GM21737 (cell line): Measurements from ENCODE around the gene TBC1D2B.

ENCODE experiments used
- ATAC-seq: cut with Tn5 transposase; IDR thresholded peaks from one replicate; pipeline ENCODE4 v1.9.1; 2021; ENCODE audit warnings: mild to moderate bottlenecking, moderate library complexity; ENCODE audit not compliant: unreplicated experiment

Gene TBC1D2B

GRCh38 chr15:78098131-78098755 is 20.7 kb upstream of the TBC1D2B start:
- ATAC-seq, result no peak

- ATAC-seq, result no peak
Measured at GRCh38 chr15:78097667-78098066, 20.2 kb upstream of the TBC1D2B start.

GRCh38 chr15:78093242-78094020 is 15.9 kb upstream of the TBC1D2B start:
- ATAC-seq, result no peak

GRCh38 chr15:78092261-78093041 is 14.9 kb upstream of the TBC1D2B start, which contains the start of gene SH2D7:
Gene SH2D7 (plus strand): TSS chr15:78092561. CDS start chr15:78092585, 24 bp downstream.
- no peak for ATAC-seq

- ATAC-seq, result no peak
Measured at GRCh38 chr15:78090422-78091063, 13.0 kb upstream of the TBC1D2B start.

DNA sequence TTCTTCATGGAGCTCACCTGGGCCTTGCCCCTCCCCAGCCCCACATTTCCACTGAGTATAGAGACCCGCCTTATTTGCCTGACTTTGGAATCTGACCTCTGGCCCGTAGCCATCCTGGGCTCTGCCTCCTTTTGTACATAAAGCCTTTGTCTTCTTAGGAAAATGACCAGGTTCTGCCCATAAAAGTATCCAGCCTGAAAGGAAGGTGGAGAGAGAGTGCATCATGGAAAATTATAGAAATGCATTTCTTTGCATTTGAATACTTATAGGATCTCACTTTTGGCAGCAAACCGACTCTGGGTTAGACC is 11.2 kb upstream of the TBC1D2B start:
- no peak for ATAC-seq

DNA sequence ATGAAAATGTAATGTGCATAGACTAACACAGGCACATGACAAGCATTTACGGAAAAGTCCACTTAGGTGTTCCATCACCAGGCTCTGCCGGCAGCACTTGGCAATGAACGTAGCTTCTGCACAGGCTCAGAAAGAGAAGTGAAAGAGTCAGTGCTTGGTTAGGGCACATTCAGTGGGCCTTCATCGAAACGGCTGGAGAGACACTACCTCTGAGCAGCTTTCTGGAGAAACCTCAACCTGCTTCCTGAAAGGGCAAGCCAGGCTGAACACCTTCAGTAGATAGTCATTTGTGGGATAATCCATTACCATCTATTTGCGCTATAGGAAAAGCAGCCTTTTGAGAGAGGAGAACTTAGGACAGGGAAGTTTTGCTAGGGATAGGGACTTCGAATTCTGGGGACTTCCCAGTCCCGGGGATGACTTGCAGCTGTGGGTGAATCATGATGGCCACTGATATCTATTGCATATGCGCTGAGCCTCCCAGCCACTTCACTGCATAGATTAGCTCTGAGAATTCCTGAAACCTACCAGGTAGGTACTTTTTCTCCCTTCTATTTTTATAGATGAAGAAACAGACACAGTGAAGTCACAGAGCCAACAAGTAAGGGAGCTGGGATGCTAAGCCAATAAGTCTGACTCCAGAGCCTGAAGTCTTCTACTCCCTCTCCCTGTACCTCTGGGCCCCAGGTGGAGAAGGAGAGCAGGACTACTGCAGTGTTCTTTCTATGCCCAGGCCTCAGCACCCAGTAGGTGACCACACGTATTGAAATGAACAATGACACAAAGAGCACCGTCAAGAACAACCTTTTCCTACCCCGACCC is 10.7 kb upstream of the TBC1D2B start:
- ATAC-seq, result no peak

DNA sequence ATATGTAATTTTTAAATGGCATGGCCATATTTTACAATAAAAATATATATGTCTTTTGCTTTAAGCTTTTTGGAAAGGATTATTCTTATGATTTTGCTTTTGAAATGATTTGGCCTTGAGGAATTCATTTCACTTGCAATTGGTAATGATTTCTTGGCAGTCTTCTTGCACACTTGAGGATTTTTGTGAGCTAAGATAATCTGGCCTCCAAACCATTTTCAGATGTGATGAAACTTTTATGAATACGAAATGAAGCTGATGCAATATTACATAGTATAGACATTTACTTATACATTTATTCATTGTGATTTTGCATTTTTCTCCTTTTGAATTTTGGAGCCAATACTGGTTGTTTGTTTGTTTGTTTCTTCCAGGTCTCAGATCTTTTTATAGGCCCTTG is 8.4 kb upstream of the TBC1D2B start:
- no peak for ATAC-seq

- ATAC-seq, result no peak
Measured at GRCh38 chr15:78084449-78084750, 6.9 kb upstream of the TBC1D2B start.

- no peak for ATAC-seq
Measured at GRCh38 chr15:78083687-78084448, 6.4 kb upstream of the TBC1D2B start.

GRCh38 chr15:78083186-78083585 is 5.7 kb upstream of the TBC1D2B start:
- ATAC-seq, result no peak

GRCh38 chr15:78082743-78083110 is 5.2 kb upstream of the TBC1D2B start:
- no peak for ATAC-seq

GRCh38 chr15:78082106-78082742 is 4.7 kb upstream of the TBC1D2B start:
- no peak for ATAC-seq

GRCh38 chr15:78080088-78080460 is 2.6 kb upstream of the TBC1D2B start:
- no peak for ATAC-seq

DNA sequence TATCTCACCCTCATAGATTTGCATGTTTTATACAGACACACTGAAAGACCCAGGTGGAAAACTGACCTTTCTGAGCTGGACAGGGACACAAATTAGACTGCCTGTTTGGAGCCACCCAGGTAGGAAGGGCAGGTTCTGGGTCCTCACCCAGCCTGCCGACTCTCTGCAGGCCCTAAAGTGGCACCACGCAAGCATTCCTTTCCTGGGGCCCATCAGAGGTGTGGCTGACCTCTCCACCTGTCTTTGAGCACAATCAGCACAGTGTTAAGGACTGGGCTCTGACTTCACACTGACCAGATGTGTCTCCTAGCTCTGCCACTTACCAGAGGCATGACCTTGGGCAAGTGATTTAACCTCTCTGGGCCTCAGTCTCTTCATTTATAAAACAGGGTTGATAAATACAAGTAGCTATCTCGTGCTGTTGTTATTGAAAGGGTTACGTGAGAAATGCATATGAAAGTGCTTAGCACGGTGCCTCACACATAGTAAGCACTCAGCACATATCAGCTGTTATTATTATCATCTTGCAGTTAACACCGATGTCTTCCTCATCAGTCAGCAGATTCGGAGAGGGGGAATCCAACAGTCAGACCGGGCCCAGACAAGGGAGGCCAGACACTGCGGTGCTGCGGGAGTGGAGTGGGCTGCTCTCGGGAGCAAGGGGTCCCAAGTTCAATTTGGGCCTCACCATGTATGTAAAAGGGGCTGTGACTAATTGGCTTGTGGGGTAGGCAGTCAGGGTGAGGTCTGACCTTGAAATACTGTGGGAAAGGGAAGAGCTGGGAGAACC is 2.0 kb upstream of the TBC1D2B start:
- ATAC-seq, result no peak

- ATAC-seq, result no peak
Measured at GRCh38 chr15:78077871-78078210, 330 bp upstream of the TBC1D2B start.

- no peak for ATAC-seq
Measured at GRCh38 chr15:78076231-78077052, 1.1 kb downstream of the TBC1D2B start.
